IPS-15b (cell line): ENCODE results near the gene BAX.

Source experiments
- H3K27me3 ChIP-seq: one replicate; pipeline ENCODE4 v1.6.1; 2013; ENCODE audit warnings: low read length; ENCODE audit not compliant: control insufficient read depth, insufficient read depth
- H3K36me3 ChIP-seq: one replicate; pipeline ENCODE4 v1.6.1; 2013; ENCODE audit warnings: low read length; ENCODE audit not compliant: control insufficient read depth, insufficient read depth
- H3K4me1 ChIP-seq: one replicate; pipeline ENCODE4 v1.6.1; 2013; ENCODE audit warnings: mild to moderate bottlenecking, low read length; ENCODE audit not compliant: control insufficient read depth, insufficient read depth
- H3K4me3 ChIP-seq: one replicate; pipeline ENCODE4 v1.5.1; 2013; ENCODE audit warnings: low read depth, low read length
- H3K9ac ChIP-seq: one replicate; pipeline ENCODE4 v1.6.1; 2013; ENCODE audit warnings: low read depth, mild to moderate bottlenecking, low read length
- H3K9me3 ChIP-seq: one replicate; pipeline ENCODE4 v1.6.1; 2013; ENCODE audit warnings: mild to moderate bottlenecking, low read length; ENCODE audit not compliant: control insufficient read depth, insufficient read depth

BAX gene

GRCh38 chr19:48993175-48994034 is 38.7 kb downstream of the BAX start, which contains the start of the genes GYS1 and RUVBL2:
Gene GYS1 (minus strand): TSS chr19:48993309. CDS start chr19:48993112, 197 bp downstream.
Gene RUVBL2 (plus strand): TSS chr19:48993887. CDS start chr19:48993912, 25 bp downstream.
- H3K9me3 ChIP-seq: no peaks in the 10 kb centered on the region
- peaks cover 5% of the 10 kb centered on the region for H3K4me1 ChIP-seq
- H3K9ac ChIP-seq: peak within 1 kb of the TSS; percentile 92
- H3K36me3 ChIP-seq: peaks cover 19% of the 10 kb centered on the region
- H3K4me3 ChIP-seq: peak within 1 kb of the TSS; percentile 94
- H3K27me3 ChIP-seq: no peaks in the 10 kb centered on the region

DNA sequence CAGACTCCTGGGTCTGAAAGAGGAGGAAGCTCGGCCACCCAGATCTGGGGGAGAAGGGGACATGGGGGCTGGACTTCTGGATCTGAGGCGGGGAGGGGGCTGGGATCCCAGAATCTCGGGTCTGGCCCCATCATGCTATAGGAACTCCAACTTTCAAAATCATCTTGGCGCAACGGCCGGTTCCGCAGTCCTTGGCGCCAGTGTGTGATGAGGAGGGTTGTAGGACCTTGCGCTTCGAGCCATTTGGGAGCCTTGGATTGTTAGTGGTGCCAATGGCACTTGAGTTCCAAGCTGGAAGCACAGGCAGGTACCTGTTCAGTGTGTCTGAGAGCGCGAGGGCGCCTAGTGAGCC is 39.3 kb downstream of the BAX start:
- Histone ChIP-seq H3K9ac (peak overlapping the region; percentile 16), H3K9me3 (no peaks in the 10 kb centered on the region), H3K36me3 (peaks cover 13% of the 10 kb centered on the region), H3K4me3 (peak overlapping the region; percentile 91), H3K27me3 (no peaks in the 10 kb centered on the region), H3K4me1 (peaks cover 5% of the 10 kb centered on the region)

- Histone ChIP-seq H3K27me3 (no peaks in the 10 kb centered on the region), H3K9me3 (no peaks in the 10 kb centered on the region), H3K36me3 (no peaks in the 10 kb centered on the region), H3K4me3 (no peak overlapping the region), H3K9ac (no peak overlapping the region), H3K4me1 (peaks cover 7% of the 10 kb centered on the region)
Measured at GRCh38 chr19:48997972-48998371, 43.3 kb downstream of the BAX start.

DNA sequence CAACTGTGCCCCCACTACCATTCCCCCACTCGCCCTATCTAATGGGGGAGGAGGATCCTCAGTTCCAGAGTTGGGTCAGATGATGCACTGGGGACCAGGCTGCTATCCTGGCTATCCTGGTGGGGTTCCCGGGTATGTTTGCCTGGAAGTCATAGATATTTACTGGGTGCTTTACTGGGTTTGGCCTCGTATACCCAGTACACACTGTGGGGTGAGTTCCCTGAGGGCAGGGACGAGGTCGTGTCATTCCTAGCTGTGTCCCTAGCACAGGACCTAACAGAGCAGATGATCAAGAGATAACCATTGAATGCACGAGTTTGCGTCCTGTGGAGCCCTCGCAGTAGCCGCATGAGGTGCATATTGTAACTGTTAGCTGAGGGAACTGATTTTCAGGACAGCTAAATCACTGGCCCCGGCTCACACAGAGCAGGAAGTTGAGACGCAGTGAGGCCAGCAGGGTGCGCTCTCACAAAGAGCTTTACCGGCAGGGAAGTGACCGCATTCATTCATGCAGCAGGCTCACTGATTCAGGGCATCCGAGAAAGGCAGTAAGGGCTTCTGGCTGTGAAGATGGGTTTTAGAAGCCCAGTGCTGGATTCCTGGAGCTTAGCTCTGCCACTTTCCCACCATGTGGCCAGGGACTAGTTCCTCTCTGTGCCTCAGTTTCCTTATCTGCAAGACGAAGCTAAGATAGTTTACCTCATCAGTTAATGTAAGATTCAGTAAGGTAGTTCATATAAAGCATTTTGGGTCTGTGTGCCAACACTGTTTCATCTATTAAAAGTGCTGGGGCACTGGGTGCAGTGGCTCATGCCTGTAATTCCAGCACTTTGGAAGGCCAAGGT is 45.0 kb downstream of the BAX start:
- Histone ChIP-seq H3K27me3 (no peaks in the 10 kb centered on the region), H3K9me3 (no peaks in the 10 kb centered on the region), H3K9ac (no peak overlapping the region), H3K36me3 (peaks cover 6% of the 10 kb centered on the region), H3K4me1 (peaks cover 7% of the 10 kb centered on the region), H3K4me3 (no peak overlapping the region)

GRCh38 chr19:49004133-49004532 is 49.5 kb downstream of the BAX start:
- H3K9ac ChIP-seq: no peak overlapping the region
- H3K4me1 ChIP-seq: peaks cover 2% of the 10 kb centered on the region
- no peaks in the 10 kb centered on the region for H3K27me3 ChIP-seq
- H3K4me3 ChIP-seq: no peak overlapping the region
- peaks cover 29% of the 10 kb centered on the region for H3K36me3 ChIP-seq
- no peaks in the 10 kb centered on the region for H3K9me3 ChIP-seq

GRCh38 chr19:49004964-49005614 is 50.4 kb downstream of the BAX start:
- Histone ChIP-seq H3K9ac (no peak overlapping the region), H3K27me3 (no peaks in the 10 kb centered on the region), H3K4me3 (no peak overlapping the region), H3K4me1 (no peaks in the 10 kb centered on the region), H3K9me3 (no peaks in the 10 kb centered on the region), H3K36me3 (peaks cover 38% of the 10 kb centered on the region)

- Histone ChIP-seq H3K9ac (no peak overlapping the region), H3K27me3 (no peaks in the 10 kb centered on the region), H3K4me1 (no peaks in the 10 kb centered on the region), H3K4me3 (no peak overlapping the region), H3K9me3 (no peaks in the 10 kb centered on the region), H3K36me3 (peaks cover 55% of the 10 kb centered on the region)
Measured at GRCh38 chr19:49006905-49007304, 52.2 kb downstream of the BAX start.

DNA sequence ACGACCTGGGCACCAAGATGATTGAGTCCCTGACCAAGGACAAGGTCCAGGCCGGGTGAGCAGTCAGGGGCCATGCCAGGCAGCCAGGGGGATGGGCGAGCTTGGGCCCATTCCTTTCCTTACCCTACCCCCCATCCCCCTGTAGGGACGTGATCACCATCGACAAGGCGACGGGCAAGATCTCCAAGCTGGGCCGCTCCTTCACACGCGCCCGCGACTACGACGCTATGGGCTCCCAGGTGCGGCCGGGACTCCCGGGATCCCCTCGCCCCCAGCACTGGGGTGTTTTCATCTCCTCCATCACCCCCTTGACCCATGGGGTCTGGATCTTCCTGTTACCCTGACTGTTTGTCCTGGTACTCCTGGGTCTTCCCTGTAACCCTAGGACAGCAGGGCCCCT is 55.2 kb downstream of the BAX start:
- H3K9me3 ChIP-seq: no peaks in the 10 kb centered on the region
- no peak overlapping the region for H3K9ac ChIP-seq
- H3K36me3 ChIP-seq: peaks cover 66% of the 10 kb centered on the region

DNA sequence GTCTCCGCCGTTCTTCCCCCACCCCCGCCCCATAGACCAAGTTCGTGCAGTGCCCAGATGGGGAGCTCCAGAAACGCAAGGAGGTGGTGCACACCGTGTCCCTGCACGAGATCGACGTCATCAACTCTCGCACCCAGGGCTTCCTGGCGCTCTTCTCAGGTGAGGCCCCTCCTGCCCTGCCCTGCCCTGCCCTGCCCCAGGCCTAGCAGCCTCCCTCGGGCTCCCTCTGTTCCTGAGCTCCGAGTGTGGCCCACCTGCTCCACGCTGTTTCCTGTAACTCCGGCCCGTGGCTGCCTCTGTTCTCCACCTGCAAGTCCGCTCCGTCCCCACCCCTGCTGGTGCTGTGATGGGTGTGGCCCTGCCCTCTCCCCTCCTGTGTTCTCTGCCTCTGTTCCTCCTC is 55.8 kb downstream of the BAX start:
- peaks cover 66% of the 10 kb centered on the region for H3K36me3 ChIP-seq
- H3K27me3 ChIP-seq: no peaks in the 10 kb centered on the region
- H3K9ac ChIP-seq: no peak overlapping the region
- H3K4me1 ChIP-seq: no peaks in the 10 kb centered on the region
- H3K9me3 ChIP-seq: no peaks in the 10 kb centered on the region
- no peak overlapping the region for H3K4me3 ChIP-seq

More for the DNA sequence above, 55.2 kb downstream of the BAX start:
- Histone ChIP-seq H3K4me3 (no peak overlapping the region), H3K4me1 (no peaks in the 10 kb centered on the region), H3K27me3 (no peaks in the 10 kb centered on the region)

- no peaks in the 10 kb centered on the region for H3K9me3 ChIP-seq
- H3K4me3 ChIP-seq: no peak overlapping the region
- peaks cover 68% of the 10 kb centered on the region for H3K36me3 ChIP-seq
- no peak overlapping the region for H3K9ac ChIP-seq
- no peaks in the 10 kb centered on the region for H3K4me1 ChIP-seq
- H3K27me3 ChIP-seq: no peaks in the 10 kb centered on the region
Measured at GRCh38 chr19:49011194-49011593, 56.5 kb downstream of the BAX start.
